Measurements from ENCODE around the gene TADA1. TPM values are rescaled to one million over a fixed set of nuclear protein-coding genes. Genes with fewer than 3 reads are reported as not detected.

TADA1 gene
- total and polyA plus RNA-seq, 8 donors = 2.8 to 8.2 (median 4.0) TPM

- Histone ChIP-seq H3K27me3 (no peaks in the 10 kb centered on the region), H3K27ac (no peak overlapping the region), H3K4me1 (no peaks in the 10 kb centered on the region), H3K36me3 (no peaks in the 10 kb centered on the region), H3K9me3 (no peaks in the 10 kb centered on the region), H3K4me3 (no peak overlapping the region)
- FAIRE-seq (no peak), ATAC-seq (no peak), DNase-seq (no peak)
- TF ChIP-seq CTCF (IDR thresholded peaks at IDR 0.05) = no peak
- intact Hi-C loops (cut with DNase I) = no loop called here
- WGBS, 2 donors = 16 to 18% methylated on average over 4 of the region's 4 CpGs
Measured at GRCh38 chr1:166900987-166901386, 24.9 kb upstream of the TADA1 start.

DNA sequence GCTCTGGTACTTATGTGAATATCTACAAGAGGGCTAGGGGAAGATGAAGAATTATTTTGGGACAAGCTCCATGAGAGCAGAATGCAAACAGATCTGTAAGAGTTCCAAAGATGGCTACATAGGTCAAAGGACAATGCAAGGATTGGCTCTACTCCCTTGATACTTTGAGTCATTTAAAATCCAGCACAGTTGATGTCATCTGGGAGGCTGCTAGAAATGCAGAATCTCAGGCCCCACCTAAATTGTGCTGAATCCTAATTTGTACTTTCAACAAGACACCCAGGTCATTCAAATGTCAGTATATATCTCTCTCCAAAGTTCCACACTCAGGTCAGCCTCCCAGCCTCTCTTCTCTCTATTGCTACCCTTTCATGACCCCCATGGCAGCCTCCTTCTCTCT lies 23.7 kb upstream of the TADA1 start:
- H3K9me3 ChIP-seq = no peaks in the 10 kb centered on the region
- DNase-seq (no peak), FAIRE-seq (no peak), ATAC-seq (no peak)
- TF ChIP-seq CTCF (IDR thresholded peaks at IDR 0.05) = no peak
- H3K4me1 ChIP-seq = no peaks in the 10 kb centered on the region
- no peak overlapping the region for H3K27ac ChIP-seq
- H3K4me3 ChIP-seq = no peak overlapping the region
- H3K27me3 ChIP-seq = no peaks in the 10 kb centered on the region
- intact Hi-C loops (cut with DNase I) = no loop called here
- no peaks in the 10 kb centered on the region for H3K36me3 ChIP-seq

GRCh38 chr1:166895766-166896165 lies 19.7 kb upstream of the TADA1 start:
- intact Hi-C loops (cut with DNase I) = no loop called here
- Histone ChIP-seq H3K4me3 (no peak overlapping the region), H3K27ac (no peak overlapping the region), H3K27me3 (no peaks in the 10 kb centered on the region), H3K36me3 (no peaks in the 10 kb centered on the region), H3K4me1 (no peaks in the 10 kb centered on the region), H3K9me3 (no peaks in the 10 kb centered on the region)
- DNase-seq (no peak), ATAC-seq (no peak), FAIRE-seq (no peak)
- WGBS, 2 donors = 53 to 63% methylated on average over 4 of the region's 4 CpGs
- no peak for TF ChIP-seq CTCF (IDR thresholded peaks at IDR 0.05)

DNA sequence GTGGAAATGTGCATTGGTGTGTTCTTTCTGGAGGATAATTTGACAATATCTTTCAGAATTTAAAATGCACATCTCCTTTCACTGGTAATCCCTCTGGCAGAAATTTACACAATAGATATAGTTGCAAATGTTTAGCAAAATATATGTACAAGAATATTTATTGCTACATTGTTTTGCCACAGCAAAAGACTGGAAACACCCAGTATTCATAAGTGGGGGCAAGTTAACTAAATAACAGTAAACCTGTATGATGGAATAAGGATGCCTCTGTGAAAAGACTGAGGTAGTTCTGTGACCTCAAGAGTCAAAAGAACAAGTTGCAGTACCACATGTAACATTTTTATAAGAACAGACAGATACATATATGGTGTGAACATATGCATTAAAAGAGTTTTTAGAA lies 13.7 kb upstream of the TADA1 start:
- intact Hi-C loops (cut with DNase I) = no loop called here
- no peak for TF ChIP-seq CTCF (IDR thresholded peaks at IDR 0.05)
- Histone ChIP-seq H3K4me1 (no peaks in the 10 kb centered on the region), H3K27me3 (no peaks in the 10 kb centered on the region), H3K36me3 (no peaks in the 10 kb centered on the region), H3K4me3 (no peak overlapping the region), H3K27ac (no peak overlapping the region), H3K9me3 (no peaks in the 10 kb centered on the region)
- DNase-seq (no peak), ATAC-seq (no peak), FAIRE-seq (no peak)

DNA sequence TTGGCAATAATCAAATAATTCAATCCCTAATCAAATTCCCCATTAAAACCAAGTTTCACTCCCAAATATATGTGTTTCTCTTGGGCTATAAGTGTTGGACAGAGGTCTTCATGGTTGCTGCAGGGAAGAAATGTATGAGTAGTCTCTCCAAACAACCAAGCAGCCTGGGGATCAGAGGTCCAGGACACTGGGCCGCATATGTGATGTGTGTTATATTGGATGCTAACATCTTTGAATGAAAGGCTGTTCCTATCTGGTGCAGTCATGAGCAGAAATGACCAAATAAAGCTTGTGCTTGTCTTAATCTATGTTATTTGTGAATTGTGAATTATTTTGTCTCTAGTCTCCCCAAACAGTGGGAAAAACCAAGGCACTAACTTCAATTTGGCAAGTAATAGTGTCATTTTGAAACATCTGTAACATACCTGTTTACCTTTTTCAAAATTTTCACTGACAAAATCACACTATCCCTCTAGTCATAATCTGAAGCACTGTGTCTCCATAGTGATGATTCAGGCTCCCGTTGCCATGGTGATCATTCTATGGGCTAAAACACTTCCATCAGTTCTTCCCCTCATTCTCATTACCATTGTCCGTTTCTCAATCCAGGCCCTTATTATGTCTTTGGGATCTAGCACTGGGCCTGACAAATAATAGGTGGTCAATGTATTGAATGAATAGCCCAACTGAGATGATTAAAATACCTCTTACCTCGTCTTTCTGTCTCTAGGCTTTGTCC lies 12.5 kb upstream of the TADA1 start:
- TF ChIP-seq CTCF (IDR thresholded peaks at IDR 0.05) = no peak
- H3K27ac ChIP-seq = no peak overlapping the region
- no peaks in the 10 kb centered on the region for H3K27me3 ChIP-seq
- DNase-seq = no peak
- no peak for ATAC-seq
- H3K36me3 ChIP-seq = no peaks in the 10 kb centered on the region
- H3K4me1 ChIP-seq = no peaks in the 10 kb centered on the region
- WGBS, 2 donors = 66 to 69% methylated on average over 4 of the region's 4 CpGs
- no peak for FAIRE-seq
- no peaks in the 10 kb centered on the region for H3K9me3 ChIP-seq
- H3K4me3 ChIP-seq = no peak overlapping the region
- intact Hi-C loops (cut with DNase I) = no loop called here
